ENCODE measurements around the gene LRRK2. TPM values are rescaled to one million over a fixed set of nuclear protein-coding genes. Genes with fewer than 3 reads are reported as not detected.
"Not testable (repeated sequence)": the region's sequence is repeated elsewhere in the genome, so short reads cannot be mapped to it uniquely, and the experiment has no call there.

LRRK2 gene
- total RNA-seq, 4 donors from 2014 or later = 3.6 to 20.8 (median 11.1) TPM

- Histone ChIP-seq H3K27ac (no peak overlapping the region), H3K9me3 (no peaks in the 10 kb centered on the region), H3K36me3 (peaks cover 9% of the 10 kb centered on the region), H3K4me1 (peaks cover 6% of the 10 kb centered on the region), H3K4me3 (no peak overlapping the region), H3K27me3 (no peaks in the 10 kb centered on the region)
- no peak for DNase-seq (ENCODE audit: low spot score in 2 of 2)
- WGBS = 91% methylated on average over 5 of the region's 5 CpGs
- no peak for TF ChIP-seq EP300 (IDR thresholded peaks at IDR 0.05)
- no peak for TF ChIP-seq POLR2A (IDR thresholded peaks at IDR 0.05)
- TF ChIP-seq CTCF (IDR thresholded peaks at IDR 0.05) = no peak
- no peak for TF ChIP-seq POLR2AphosphoS5 (IDR thresholded peaks at IDR 0.05)
These were observed 14.2 kb downstream of the LRRK2 start for GRCh38 chr12:40238979-40239378.

- Histone ChIP-seq H3K36me3 (peaks cover 6% of the 10 kb centered on the region), H3K4me3 (no peak overlapping the region), H3K4me1 (peaks cover 6% of the 10 kb centered on the region), H3K9me3 (no peaks in the 10 kb centered on the region), H3K27me3 (no peaks in the 10 kb centered on the region), H3K27ac (no peak overlapping the region)
- TF ChIP-seq POLR2AphosphoS5 (IDR thresholded peaks at IDR 0.05) (no peak), CTCF (IDR thresholded peaks at IDR 0.05) (no peak), EP300 (IDR thresholded peaks at IDR 0.05) (no peak), POLR2A (IDR thresholded peaks at IDR 0.05) (no peak)
- WGBS = 92% methylated on average over 4 of the region's 4 CpGs
- no peak for DNase-seq (ENCODE audit: low spot score in 2 of 2)
These were observed 16.0 kb downstream of the LRRK2 start for GRCh38 chr12:40240779-40241178.

GRCh38 chr12:40241741-40242140, 16.9 kb downstream of the LRRK2 start:
- H3K4me1 ChIP-seq = peaks cover 6% of the 10 kb centered on the region
- H3K4me3 ChIP-seq = no peak overlapping the region
- H3K27ac ChIP-seq = no peak overlapping the region
- 64% methylated on average over 1 of the region's 1 CpG for WGBS
- DNase-seq (ENCODE audit: low spot score in 2 of 2) = no peak
- no peaks in the 10 kb centered on the region for H3K36me3 ChIP-seq
- TF ChIP-seq CTCF (IDR thresholded peaks at IDR 0.05) (no peak), POLR2A (IDR thresholded peaks at IDR 0.05) (no peak), POLR2AphosphoS5 (IDR thresholded peaks at IDR 0.05) (no peak), EP300 (IDR thresholded peaks at IDR 0.05) (no peak)
- H3K27me3 ChIP-seq = no peaks in the 10 kb centered on the region
- no peaks in the 10 kb centered on the region for H3K9me3 ChIP-seq

- not testable (repeated sequence) for H3K36me3 ChIP-seq; H3K27ac ChIP-seq; H3K4me1 ChIP-seq; H3K4me3 ChIP-seq; DNase-seq (ENCODE audit: low spot score in 2 of 2); H3K9me3 ChIP-seq; H3K27me3 ChIP-seq
- WGBS = 91% methylated on average over 5 of the region's 5 CpGs
These were observed 19.8 kb downstream of the LRRK2 start for GRCh38 chr12:40244526-40245156.

- TF ChIP-seq POLR2AphosphoS5 (IDR thresholded peaks at IDR 0.05) = no peak
- no peak for TF ChIP-seq CTCF (IDR thresholded peaks at IDR 0.05)
- TF ChIP-seq POLR2A (IDR thresholded peaks at IDR 0.05) = no peak
- no peak for TF ChIP-seq EP300 (IDR thresholded peaks at IDR 0.05)
- no peaks in the 10 kb centered on the region for H3K27me3 ChIP-seq
- H3K27ac ChIP-seq = no peak overlapping the region
- H3K9me3 ChIP-seq = no peaks in the 10 kb centered on the region
- H3K4me1 ChIP-seq = no peaks in the 10 kb centered on the region
- peaks cover 17% of the 10 kb centered on the region for H3K36me3 ChIP-seq
- WGBS = 49% methylated on average over 1 of the region's 1 CpG
- H3K4me3 ChIP-seq = no peak overlapping the region
- DNase-seq (ENCODE audit: low spot score in 2 of 2) = no peak
These were observed 23.2 kb downstream of the LRRK2 start for GRCh38 chr12:40248034-40248433.

Data from suprapubic skin (tissue), 4 donors.